ENCODE data around the gene HPGD. TPM values are rescaled to one million over a fixed set of nuclear protein-coding genes. Genes with fewer than 3 reads are reported as not detected.
"Not testable (repeated sequence)": the region's sequence is repeated elsewhere in the genome, so short reads cannot be mapped to it uniquely, and the experiment has no call there.

The HPGD gene
- total RNA-seq, 1 donor from 2014 or later: 16.5 TPM

DNA sequence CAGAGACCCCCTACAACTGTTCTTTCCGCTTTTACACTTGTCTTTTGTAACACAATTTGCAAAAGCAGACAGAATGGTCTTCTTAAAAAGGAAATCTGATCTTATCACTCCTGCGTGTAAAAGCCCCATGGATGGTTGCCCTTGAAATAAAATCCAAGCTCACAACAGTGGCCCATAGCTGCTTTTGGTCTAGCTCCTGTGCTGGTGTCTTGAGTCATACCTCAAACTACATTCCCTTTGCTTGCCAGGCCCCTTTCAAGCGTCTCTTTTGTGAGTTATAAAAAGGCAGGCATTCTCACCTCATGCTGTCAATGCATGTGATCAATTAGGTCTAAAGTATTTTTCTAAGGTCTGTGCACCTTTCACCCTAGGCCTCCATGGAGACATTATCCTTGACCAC, 27.6 kb downstream of the HPGD start:
- Mint-ChIP-seq H3K27ac (no peak overlapping the region), H3K9me3 (no peaks in the 10 kb centered on the region), H3K4me3 (no peak overlapping the region), H3K4me1 (ENCODE audit: unreplicated experiment) (peaks cover 12% of the 10 kb centered on the region), H3K27me3 (no peaks in the 10 kb centered on the region), H3K36me3 (no peaks in the 10 kb centered on the region)
- TF ChIP-seq CTCF (conservative IDR thresholded peaks at IDR 0.05): no peak
- no peak for DNase-seq (ENCODE audit: extremely low spot score, unreplicated experiment)

- Mint-ChIP-seq H3K4me3 (no peak overlapping the region), H3K9me3 (no peaks in the 10 kb centered on the region), H3K27me3 (no peaks in the 10 kb centered on the region), H3K4me1 (ENCODE audit: unreplicated experiment) (peaks cover 12% of the 10 kb centered on the region), H3K27ac (no peak overlapping the region), H3K36me3 (no peaks in the 10 kb centered on the region)
- no peak for DNase-seq (ENCODE audit: extremely low spot score, unreplicated experiment)
- no peak for TF ChIP-seq CTCF (conservative IDR thresholded peaks at IDR 0.05)
These were observed 28.1 kb downstream of the HPGD start for GRCh38 chr4:174494146-174494545.

- Mint-ChIP-seq H3K27me3 (no peaks in the 10 kb centered on the region), H3K36me3 (no peaks in the 10 kb centered on the region), H3K4me3 (no peak overlapping the region), H3K9me3 (no peaks in the 10 kb centered on the region), H3K27ac (no peak overlapping the region), H3K4me1 (ENCODE audit: unreplicated experiment) (peaks cover 2% of the 10 kb centered on the region)
- DNase-seq (ENCODE audit: extremely low spot score, unreplicated experiment): no peak
- TF ChIP-seq CTCF (conservative IDR thresholded peaks at IDR 0.05): no peak
These were observed 31.8 kb downstream of the HPGD start for GRCh38 chr4:174490451-174490961.

DNA sequence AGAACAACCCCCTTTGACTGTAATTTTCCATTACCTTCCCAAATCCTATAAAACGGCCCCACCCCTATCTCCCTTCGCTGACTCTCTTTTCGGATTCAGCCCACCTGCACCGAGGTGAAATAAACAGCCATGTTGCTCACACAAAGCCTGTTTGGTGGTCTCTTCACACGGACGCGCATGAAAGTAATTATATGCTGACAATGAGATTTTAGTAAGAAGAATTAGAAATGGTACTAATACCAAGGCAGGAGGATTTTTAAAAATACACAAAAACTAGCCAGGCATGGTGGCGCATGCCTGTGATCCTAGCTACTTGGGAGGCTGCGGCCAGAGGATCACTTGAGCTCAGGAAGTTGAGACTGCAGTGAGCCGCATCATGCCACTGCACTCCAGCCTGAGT, 33.9 kb downstream of the HPGD start:
- not testable (repeated sequence) for H3K36me3 Mint-ChIP-seq; H3K4me3 Mint-ChIP-seq; H3K9me3 Mint-ChIP-seq; H3K27ac Mint-ChIP-seq; H3K4me1 Mint-ChIP-seq (ENCODE audit: unreplicated experiment); H3K27me3 Mint-ChIP-seq; DNase-seq (ENCODE audit: extremely low spot score, unreplicated experiment)

DNA sequence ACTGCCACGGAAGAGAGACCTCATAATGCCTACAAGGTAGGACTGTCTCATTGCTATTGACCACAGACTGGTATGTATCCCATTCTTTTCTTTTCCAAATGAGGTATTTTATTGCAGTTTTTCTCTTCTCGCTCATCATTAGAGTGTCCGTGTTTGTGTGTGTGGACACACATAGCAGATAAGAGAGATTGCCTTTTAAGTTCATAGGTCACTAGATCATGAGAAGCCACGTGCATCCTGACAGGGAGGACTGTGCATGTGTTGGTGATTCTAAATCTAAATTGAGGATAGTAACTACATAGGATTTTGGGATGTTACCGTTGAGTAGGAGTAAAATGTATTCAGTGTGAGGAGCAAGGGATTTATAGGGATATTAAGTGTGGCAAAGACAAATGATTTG, 37.3 kb downstream of the HPGD start:
- Mint-ChIP-seq H3K9me3 (no peaks in the 10 kb centered on the region), H3K27me3 (no peaks in the 10 kb centered on the region), H3K36me3 (no peaks in the 10 kb centered on the region), H3K4me3 (no peak overlapping the region), H3K4me1 (ENCODE audit: unreplicated experiment) (no peaks in the 10 kb centered on the region), H3K27ac (no peak overlapping the region)
- no peak for DNase-seq (ENCODE audit: extremely low spot score, unreplicated experiment)
- no peak for TF ChIP-seq CTCF (conservative IDR thresholded peaks at IDR 0.05)

DNA sequence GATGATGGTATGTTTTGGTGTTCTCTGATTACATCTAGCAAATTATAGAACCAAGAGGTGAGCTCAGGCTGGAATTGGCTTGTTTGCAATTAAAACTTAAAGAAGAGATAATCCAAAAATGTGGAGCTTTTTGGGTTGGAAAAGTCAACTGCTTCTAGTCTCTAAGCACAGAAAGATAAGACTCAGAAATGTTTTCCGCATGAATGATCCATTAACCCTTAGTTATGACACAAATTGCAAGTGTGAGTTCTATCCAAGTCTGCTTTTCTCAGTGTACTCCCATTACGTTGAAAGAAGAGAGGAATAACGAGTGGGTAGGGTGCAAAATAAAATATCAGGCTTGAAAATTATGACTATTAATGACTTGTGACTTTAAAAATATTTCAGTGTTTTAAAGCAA, 38.5 kb downstream of the HPGD start:
- no peak for DNase-seq (ENCODE audit: extremely low spot score, unreplicated experiment)

More for the DNA sequence above, 38.5 kb downstream of the HPGD start:
- Mint-ChIP-seq H3K4me1 (ENCODE audit: unreplicated experiment) (no peaks in the 10 kb centered on the region), H3K9me3 (no peaks in the 10 kb centered on the region), H3K27ac (no peak overlapping the region), H3K36me3 (no peaks in the 10 kb centered on the region), H3K4me3 (no peak overlapping the region), H3K27me3 (no peaks in the 10 kb centered on the region)
- TF ChIP-seq CTCF (conservative IDR thresholded peaks at IDR 0.05): no peak
